ENCODE data around the gene DNAJC21.
"Not testable (repeated sequence)": the region's sequence is repeated elsewhere in the genome, so short reads cannot be mapped to it uniquely, and the experiment has no call there.

DNAJC21 gene

DNA sequence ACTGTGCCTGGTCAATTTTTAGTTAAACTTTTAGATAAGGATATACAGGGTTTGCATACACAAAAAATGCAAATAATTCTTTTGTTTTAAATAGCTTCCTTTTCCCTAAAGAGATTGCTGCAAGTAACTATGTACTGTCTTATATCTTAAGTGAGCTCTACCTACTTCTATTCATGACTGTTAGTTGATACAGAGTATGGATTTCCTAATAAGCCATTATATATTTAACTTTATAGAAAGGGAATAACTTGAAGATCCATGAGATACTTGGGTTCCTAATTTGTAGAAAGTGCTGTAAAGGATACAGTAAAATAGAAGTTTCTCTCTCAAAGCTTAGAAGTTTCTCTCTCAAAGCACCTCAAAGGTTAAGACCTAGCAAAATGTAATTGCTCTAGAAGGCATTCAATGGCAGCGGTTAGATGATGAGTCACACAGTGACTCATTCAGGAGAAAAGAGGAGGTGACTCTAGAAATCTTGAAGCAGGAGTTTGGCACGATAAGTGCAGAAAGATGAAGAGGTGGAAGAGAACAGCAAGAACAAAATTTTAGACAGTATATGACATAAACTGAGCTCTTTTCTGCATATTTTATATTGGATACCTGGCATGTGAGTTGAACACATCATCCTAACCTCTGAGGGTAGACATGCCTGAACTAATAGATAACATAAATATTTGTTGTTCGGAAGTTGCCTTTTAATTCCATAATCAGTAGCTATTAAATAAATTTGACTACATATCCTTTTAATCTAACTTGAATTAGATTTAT is 5.5 kb upstream of the DNAJC21 start:
- no peak for DNase-seq

DNA sequence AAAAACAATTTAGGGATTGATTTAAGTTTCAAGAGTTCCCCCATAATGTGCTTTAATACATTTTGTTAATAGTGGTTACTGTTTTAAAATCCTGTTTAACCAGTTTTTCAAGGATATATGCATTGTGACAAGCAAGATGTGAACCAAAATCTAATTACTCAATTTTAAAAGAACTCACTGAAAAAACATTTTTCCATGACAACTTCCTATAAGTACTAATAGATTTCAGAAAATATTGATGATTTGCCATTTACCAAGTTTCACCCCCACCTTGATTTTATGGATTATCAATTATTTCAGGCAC is 4.9 kb upstream of the DNAJC21 start:
- DNase-seq: no peak

DNA sequence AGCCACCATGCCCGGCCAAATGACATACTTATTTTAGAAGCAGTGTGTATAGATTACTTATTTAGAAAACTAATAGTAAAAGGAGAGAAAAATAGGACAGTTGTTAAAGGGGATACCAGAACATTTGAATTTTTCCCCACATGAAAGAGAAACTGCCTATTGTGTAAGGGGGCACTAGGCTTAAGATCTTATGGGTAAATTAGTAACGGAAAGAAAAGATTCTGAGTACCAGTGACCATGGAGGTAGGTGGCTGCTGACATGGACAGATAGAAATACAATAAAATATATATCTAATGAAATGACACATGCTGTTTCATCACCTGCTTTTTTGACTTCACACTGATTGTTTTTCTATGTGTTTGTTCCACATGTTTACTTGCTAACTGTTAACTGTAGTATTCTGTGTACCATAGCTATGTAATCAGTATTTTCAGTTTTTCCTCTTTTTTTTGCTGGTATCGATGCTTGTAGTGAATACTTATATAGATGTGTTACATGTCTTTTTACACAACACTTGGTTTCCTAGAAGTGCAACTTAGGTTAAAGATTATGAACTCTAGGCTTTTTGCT is 3.0 kb upstream of the DNAJC21 start:
- no peak for DNase-seq

DNA sequence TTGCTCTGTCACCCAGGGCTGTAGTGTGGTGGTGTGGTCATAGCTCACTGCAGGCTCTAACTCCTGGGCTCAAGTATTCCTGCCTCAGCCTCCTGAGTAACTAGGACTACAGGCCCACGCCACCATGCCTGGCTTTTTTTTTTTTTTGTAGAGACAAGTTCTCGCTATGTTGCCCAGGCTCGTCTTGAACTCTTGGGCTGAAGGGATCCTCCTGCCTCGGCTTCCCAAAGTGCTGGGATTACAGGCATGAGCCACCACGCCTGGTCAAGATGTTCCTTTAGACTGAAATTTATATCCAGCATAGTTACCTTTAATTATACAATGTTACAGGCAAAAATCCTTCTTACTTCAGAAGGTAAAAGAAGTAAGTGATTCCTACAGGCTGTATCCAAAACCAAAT is 1.6 kb upstream of the DNAJC21 start:
- no peak for DNase-seq

DNA sequence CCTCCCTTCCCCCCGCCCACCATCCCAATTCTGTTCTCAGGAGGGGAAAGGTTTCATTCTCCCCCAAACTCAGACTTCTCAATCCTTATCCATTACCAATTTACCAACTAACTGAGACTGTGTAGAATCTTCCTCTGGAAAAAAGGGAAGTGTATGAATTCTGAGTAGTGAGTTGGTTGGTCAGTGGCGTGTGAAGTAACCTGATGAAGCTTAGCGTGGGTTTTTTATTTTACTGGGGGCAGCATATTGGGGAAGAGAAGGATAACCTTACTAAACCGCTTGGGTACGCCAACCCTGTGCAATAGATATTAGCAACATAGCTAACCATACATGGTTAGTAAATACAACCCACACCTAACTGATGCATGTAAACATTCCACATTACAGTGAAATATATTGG is 1.1 kb upstream of the DNAJC21 start:
- no peak for DNase-seq

DNA sequence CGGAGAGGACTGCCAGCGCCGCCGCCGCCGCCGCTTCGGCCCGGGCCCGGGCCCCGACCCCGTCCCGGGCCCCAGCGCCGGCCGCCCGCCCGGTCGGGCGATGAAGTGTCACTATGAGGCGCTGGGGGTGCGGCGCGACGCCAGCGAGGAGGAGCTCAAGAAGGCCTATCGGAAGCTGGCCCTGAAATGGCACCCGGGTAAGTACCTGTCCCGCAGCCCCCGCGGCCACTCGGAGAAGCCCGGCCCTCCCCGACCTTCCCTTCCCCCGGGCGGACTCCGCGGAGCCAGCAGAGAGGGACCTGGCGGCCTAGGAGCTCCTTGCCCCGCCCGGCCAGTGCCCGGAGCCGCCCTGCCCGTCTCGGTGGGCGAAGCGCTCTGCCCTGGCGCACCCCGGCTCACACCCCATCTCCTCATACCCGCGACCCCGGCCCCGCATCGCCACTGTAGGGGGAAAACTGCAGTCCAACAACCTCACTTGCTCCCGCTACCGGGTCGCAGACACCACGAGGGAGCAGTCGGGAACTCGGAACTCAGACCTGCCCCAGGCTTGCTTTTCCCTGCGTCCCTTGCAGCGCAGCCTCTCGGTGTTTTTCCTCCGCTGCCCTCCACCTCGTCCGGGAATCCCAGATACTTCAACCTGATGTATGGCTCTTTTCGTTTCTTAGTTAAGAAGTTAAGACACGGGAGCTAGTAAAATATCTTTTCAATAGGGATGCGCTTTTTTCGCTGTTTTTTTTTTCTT is 532 bp downstream of the DNAJC21 start:
- peak; percentile 65 for DNase-seq

DNA sequence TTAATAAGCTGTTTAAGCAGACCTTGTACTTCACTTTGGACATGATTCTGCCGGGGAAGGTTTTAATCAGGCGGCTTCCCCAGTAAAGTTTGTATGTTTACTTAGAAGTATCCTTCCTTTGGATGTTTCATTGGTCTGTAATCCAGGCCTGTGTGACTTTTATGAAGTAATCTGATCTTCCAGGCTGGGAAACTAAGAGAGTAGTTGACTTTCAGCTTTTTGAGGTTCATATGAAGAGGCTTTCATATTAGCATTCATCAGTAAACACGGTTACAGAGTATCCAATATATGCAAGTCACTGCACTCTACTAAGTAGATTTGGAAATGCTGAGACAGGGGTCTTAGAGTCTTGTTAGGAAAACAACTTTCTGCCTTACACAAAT is 1.1 kb downstream of the DNAJC21 start:
- no peak for DNase-seq

DNA sequence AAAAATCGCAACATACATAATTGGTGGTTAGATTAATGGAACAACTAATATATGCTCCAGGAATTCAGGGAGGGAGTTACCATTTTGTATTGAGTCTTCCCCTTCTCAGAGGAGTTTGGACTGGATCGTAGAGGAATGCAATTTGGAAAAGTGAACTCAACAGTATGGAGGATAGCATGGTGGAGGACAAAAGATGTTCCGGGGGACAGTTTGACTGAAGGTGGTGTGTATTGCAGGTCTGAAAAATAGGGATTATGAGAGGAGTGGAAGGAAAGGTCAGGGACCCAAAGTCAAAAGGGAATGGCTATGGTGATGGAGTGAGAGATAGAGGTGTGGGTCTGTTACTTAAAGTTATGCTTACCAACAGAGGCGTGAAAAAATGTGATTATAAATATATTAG is 1.5 kb downstream of the DNAJC21 start:
- no peak for DNase-seq

DNA sequence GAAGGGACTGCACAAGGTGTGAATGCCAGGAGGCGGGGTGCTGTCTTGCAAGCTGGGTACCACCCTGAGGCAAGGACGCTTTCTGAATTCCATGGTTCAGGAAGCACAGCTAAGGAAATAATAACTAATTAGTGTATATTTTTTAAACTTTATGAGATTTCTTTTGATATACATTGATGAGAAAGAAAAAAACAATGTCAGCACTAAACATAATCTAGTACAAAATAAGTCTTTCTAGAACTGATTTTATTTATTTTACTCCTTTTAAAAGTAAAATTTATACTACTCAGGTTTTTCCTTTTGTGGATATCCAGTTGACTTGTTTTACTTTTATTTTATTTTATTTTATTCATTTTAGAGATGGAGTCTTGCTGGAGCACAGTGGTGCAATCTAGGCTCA is 3.6 kb downstream of the DNAJC21 start:
- no peak for DNase-seq

DNA sequence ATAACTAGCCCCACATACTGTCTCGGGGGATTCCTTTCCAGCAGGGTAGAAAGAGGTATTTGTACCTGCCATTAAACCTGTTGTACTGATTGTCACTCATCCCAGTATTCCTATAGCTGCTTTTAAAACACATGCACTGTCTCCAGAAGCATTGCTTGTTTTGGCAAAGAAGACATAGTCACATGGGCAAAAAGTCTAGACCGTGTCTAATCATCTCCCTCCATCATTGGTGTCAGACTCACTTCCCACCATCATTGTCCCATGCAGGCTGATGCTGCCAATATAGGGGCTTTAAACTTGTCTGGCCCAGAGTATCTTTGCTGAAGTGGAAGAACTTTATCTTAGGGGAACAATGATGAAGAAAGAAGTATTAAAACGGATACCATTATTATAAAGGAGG is 12.6 kb downstream of the DNAJC21 start:
- no peak for DNase-seq

DNA sequence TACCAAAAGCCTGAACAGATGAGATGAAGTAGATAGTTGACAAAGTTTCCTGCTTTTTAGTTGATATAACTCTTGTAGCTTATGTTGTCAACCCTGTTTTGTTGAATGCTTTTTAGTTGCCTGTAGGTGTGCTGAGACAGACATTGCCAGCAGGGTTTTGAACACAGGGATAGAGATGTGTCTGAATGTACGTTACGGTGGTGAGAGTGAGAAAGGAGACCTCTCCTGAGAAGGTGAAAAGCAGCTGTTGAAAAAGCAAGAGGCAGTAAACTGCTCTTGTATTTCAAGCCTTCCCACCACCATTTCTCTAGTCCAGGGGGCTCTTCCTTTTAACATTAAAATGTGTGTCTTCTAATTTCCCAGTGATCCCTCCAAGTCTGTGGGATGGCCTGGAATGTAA is 14.7 kb downstream of the DNAJC21 start:
- no peak for DNase-seq

DNA sequence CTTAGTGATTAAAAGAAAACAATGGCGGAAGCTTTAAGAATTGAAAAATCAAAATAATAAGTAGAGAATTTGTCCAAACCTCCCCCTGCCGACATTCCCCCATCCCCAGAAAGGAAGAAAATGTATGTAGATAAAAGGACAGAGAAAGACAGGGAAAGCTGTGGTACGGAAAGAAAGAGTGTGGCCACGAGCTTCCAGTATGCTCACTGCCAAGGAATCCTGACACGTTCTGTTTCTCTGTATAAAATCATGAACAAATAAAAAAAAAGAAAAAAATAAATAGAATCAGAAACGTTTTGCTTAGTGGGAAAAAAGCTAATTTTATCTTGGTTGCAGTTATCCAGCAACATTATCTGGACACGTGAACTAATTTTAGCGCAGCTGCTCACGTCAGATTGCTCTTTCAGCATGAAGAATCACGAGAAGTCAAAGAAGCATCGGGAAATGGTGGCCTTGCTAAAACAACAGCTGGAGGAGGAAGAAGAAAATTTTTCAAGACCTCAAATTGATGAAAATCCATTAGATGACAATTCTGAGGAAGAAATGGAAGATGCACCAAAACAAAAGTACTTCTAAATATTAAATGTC is 15.2 kb downstream of the DNAJC21 start:
- no peak for DNase-seq

DNA sequence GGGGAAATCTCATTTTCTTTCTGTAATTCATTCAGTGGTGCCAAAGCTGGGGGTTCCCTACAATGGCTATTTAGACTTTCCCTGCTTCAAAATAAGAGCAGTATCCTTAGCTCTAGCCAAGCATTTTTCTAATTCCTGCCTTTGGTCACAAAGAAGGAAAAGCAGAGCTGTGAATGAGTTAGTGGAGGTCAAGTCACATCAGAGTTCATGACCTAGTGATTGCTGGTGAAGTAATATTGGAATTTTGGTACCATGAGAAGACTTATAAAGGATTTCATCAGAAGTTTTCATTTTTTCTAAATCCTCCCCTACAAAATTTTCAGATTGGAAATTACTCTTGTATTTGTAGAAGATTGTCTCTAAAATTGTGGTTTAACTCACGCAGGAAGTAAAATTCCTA is 28.0 kb downstream of the DNAJC21 start:
- no peak for DNase-seq

DNA sequence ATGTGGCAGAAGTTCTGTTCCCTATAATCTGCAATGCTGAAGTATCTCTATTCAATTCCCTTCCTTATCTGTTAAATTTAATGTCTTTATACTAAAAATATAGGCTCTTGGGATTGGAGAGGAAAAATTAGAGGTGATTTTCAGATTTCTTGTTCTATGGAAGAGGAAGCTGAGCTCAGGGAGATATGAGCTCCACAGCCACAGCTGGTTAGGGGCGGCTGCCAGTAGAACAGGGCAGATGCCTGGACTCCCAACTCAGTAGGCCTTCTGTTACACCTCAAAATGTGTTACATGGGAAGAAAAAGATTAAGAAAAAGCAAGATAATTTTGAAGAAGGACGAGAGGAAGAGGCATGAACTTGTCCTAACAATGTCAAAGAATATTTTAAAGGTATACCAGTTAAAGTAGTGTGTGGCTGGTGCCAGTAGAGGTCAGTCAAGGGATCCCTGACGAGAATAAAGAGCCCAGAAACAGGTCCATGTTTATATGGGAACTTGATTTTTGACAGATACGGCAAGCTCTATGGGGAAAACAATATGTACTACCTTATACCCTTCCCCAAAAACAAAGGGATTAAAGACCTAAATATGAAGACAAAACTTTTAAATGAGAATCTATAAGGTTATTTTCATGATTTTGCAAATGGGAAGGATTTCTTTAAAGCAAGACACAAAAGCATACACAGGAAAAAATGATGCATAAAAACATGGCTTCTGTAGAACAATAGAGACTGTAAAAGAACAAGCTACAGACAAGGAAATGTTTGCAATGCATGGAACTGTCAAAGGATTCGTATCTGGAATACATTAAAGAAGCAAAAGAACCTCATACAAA is 28.7 kb downstream of the DNAJC21 start:
- no peak for DNase-seq

DNA sequence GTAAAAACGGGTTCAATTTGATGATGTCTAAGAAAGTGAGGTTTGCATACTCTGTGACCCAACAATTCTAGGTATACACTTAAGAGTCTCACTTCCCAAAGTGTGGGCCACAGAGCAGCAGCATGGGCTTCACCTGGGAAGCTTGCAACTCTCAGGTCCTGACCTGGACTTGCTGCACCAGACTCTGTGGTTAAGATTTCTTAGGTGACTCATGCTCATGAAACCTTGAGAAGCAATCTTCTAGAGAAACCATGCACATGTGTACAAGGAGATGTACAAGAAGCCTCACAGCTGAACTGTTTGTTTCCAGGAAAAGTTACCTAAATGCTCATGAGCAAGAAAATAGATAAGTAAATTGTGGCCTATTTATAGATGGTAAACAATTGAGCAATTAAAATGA is 30.0 kb downstream of the DNAJC21 start:
- DNase-seq: no peak

DNA sequence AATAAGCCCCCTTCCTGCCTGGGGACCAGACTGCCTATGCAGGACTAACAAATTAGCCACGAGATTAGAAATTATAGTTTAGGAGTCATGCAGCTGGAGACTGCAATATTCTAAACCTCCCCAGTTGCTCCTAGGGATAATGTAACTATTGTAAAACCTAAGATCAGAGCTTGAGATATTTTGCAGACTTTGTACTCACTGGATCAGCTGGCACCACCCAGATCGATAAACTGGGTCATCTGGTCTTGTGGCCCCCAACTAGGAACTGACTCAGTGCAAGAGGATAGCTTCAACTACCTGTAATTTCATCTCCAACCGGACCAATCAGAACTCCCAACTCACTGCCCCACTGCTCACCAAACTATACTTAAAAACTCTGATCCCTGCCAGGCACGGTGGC is 38.2 kb downstream of the DNAJC21 start:
- no peak for DNase-seq

DNA sequence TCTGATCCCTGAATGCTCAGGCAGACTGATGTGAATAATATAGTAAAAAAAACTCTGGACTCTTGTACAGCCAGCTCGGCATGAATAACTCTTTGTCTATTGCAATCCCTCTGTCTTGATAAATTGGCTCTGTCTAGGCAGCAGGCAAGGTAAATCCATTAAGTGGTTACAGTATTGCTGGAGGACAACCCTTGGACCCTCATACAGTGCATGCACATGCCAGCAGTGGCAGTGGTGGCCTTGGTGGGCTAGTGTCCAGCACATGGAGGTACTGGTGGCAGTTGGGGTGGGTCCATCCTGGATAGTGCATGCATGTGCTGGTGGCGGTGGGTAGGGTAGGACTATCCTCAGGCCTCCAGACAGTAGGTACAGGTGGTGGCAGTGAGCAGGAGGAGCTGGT is 38.9 kb downstream of the DNAJC21 start:
- no peak for DNase-seq

DNA sequence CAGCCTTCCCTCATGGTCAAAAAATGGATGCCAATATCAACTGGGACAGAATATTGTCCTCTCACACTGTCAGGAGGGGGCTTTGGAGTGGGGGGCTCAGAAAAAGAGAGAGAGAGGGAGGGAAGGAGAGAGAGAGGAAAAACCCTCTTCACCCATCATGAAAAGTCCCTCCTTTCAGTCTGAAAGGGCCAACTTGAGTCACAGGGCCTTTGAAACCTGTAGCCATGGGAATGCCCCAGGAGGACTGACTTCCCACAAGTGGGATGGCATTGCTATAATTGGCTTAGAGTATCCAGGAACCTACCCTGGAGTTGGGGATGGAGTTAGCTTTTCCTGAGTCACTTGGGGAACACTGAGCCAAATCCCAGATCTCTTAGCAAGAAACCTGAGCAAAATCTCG is 41.2 kb downstream of the DNAJC21 start:
- no peak for DNase-seq

DNA sequence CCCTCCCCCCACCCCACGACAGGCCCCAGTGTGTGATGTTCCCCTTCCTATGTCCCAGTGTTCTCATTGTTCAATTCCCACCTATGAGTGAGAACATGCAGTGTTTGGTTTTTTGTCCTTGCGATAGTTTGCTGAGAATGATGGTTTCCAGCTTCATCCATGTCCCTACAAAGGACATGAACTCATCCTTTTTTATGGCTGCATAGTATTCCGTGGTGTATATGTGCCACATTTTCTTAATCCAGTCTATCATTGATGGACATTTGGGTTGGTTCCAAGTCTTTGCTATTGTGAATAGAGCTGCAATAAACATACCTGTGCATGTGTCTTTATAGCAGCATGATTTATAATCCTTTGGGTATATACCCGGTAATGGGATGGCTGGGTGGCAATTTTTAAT is 42.3 kb downstream of the DNAJC21 start:
- DNase-seq: not testable (repeated sequence)

DNA sequence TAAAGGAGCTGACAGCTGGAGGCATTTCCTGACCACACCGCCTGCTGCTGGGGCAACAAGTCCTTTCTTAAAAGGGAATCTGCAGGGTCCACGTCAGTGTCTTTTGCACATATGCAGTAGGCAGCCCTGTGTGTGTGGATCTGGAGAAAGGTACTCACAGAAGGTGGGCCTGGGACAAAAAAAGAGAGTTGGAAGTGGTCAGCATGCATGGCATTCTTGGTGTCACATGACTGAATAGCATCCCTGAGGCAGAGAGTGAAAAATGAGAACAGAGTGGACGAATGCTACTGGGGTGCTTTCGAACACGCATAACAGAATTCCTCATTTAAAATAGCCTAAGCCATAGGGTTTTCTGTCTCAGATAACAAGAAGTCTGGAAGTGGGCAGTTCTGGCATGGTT is 47.0 kb downstream of the DNAJC21 start:
- DNase-seq: no peak

DNA sequence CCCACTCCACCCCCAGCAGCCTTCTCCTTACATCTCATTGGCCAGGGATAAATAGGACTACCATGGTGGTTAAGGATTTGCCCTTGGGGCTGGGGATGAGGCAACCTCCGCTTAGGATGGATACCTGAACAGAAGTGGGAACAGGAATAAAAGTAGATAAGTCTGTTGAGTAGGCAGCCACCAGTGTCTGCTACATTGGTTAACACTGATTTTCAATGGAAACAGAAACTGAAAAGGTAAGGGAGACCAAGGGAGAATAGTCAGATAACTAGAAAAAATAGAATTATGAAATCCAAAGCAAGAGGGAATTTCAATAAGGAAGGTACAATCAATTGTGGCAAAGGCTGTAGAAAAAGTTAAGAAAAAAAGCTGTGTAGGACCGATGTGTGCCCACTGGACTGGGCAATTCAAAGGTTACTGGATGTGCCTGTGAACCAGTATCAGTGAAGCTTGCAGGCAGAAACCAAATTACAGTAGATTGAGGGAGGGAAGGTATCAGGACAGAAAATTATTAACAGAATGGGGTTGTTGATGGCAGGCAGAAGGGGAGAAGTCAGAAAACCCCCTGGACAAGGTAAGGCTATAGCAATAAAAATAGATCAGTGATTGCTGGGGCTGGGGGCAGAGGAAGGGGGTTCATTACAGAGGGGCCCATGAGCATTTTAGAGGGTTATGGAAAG is 48.7 kb downstream of the DNAJC21 start:
- DNase-seq: no peak

DNA sequence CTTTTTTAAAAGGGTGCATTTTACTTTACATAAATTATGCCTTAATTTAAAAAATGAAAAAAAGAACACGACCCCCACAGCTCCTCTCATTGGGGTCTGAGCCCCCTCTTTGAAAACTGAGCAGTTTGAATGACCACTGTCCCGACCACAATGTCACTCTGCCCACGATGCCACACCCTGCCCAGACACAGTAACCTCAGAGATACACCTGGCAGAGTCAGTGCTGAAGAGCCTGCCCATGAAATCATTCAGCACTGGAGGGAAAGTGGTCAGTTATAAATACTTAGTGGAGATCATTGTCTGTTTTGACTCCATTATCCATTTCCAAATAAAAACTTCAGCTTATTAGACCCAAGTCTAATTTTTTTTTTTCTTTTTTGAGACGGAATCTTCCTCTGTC is 49.3 kb downstream of the DNAJC21 start:
- DNase-seq: no peak

DNA sequence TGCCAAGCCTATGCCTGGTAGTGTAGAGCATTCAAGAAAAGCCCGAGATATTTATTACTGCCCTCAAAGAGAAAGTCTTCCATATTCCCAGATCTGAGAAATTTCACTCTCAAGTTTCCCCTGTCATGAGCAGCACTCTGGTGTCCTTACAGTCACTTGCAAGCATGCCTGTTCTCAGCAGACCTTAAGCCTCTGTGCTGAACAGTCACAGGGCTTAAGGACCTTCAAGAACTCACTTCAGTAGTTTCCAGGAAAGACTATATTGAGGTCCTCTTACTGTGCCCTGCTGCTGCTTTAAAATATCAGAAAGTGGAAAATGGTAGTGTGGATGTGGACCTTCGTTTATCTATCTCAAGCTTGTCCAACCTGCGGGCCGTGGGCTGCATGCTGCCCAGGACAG is 53.5 kb downstream of the DNAJC21 start:
- DNase-seq: no peak

Data from SHP77 treated with DMSO at 0.1 percent for 48 hours (cell line).